Gastrocnemius medialis (tissue), 4 donors: Measurements from ENCODE around the gene CIITA. TPM values are rescaled to one million over a fixed set of nuclear protein-coding genes. Genes with fewer than 3 reads are reported as not detected.

Source experiments
- ATAC-seq, 2 donors: fragments of 150-250 bp; one replicate each; pipeline ENCODE4 v1.9.1; 2016
- DNase-seq, 2 donors: peaks; one replicate each; pipeline ENCODE4 v3.0.0-alpha.2; 2019
- H3K27ac ChIP-seq, 4 donors: fragments of 200-600 bp; sonication (generic); 1 replicate in 1 of 4; 2 replicates in 3 of 4; pipeline ENCODE4 v1.5.1; 2016 to 2018; ENCODE audit warnings: mild to moderate bottlenecking in 2 of 4, moderate library complexity in 1 of 4
- H3K27me3 ChIP-seq, 3 donors: fragments of 200-600 bp; sonication (generic) in 2 of 3; 1 replicate in 1 of 3; 2 replicates in 2 of 3; pipeline versions ENCODE4 v1.5.1 to v1.6.0; 2016 to 2019; ENCODE audit warnings: mild to moderate bottlenecking in 1 of 3, moderate library complexity in 1 of 3
- H3K36me3 ChIP-seq, 2 donors: fragments of 200-600 bp; sonication (generic) in 1 of 2; one replicate each; pipeline ENCODE4 v1.5.1; 2017 to 2018
- H3K4me1 ChIP-seq, 2 donors: fragments of 200-600 bp; sonication (generic) in 1 of 2; one replicate each; pipeline ENCODE4 v1.5.1; 2016 to 2017; ENCODE audit warnings: mild to moderate bottlenecking in 2 of 2
- H3K4me3 ChIP-seq, 4 donors: fragments of 200-600 bp; sonication (generic) in 3 of 4; 1 replicate in 1 of 4; 2 replicates in 3 of 4; pipeline ENCODE4 v1.5.1; 2016 to 2019; ENCODE audit warnings: mild to moderate bottlenecking in 2 of 4
- H3K9me3 ChIP-seq, 3 donors: fragments of 200-600 bp; sonication (generic) in 2 of 3; 1 replicate in 1 of 3; 2 replicates in 2 of 3; pipeline ENCODE4 v1.5.1; 2016 to 2019
- POLR2A ChIP-seq, 2 donors: fragments of 450-650 bp; IDR thresholded peaks; one replicate each; pipeline ENCODE4 v1.6.1; 2017; ENCODE audit warnings: antibody characterized with exemption in 2 of 2, mild to moderate bottlenecking in 2 of 2, moderate library complexity in 2 of 2
- in situ Hi-C, 4 donors: fragments of 200-750 bp; cut with MboI; loops; one replicate each; pipeline versions ENCODE4 v1.15.0 to v1.8.0; 2017; ENCODE audit warnings: low sequenced_read_pairs in 4 of 4
- intact Hi-C: fragments of 100-400 bp; cut with DNase I; formaldehyde crosslinking; loops from one replicate; pipeline ENCODE4 v1.15.1; 2023; ENCODE audit warnings: low total_unique reads
- total RNA-seq, 4 donors: library from RNA; depleted of rRNA; stranded (reverse); fragments of >200 nt; gene quantifications; one replicate each; pipeline versions ENCODE4 v1.1.0 to v1.2.3, GENCODE V29; 2016
- TF ChIP-seq, protein P1 (sequence below), 5 experiments: fragments of 450-650 bp in 3 of 5; fragments of 200-600 bp in 2 of 5; sonication (generic) in 2 of 5; IDR thresholded peaks in 4 of 5; conservative IDR thresholded peaks in 1 of 5; 1 replicate in 4 of 5; 2 replicates in 1 of 5; pipeline ENCODE4 v1.5.1; 2016 to 2019; ENCODE audit warnings: antibody characterized with exemption in 5 of 5, mild to moderate bottlenecking in 3 of 5, moderate library complexity in 3 of 5

Gene CIITA
- total RNA-seq, 4 donors from 2014 or later: 2.3 to 9.1 (median 5.1) TPM

DNA sequence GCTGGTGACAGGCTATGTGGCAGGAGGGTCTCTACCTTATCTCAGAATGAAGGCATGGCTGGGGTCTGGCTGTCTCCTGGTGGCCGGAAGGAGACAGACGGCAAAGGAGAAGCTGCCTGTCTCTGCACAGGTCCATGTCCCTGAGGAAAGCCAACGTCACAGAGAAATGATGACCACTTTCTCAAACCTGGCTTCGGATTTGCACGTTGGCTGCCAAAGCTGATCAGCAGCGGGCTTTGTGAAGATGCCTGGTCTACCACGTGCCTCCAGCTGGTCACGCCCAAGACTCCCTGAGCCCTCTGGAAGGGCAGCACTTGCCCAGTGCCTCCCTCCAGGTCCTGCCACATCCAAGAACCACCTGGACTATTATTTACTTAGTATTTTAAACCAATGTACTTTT, 56.9 kb downstream of the CIITA start:
- DNase-seq: no peak
- Histone ChIP-seq H3K36me3 (peaks cover 0 to 4% of the 10 kb centered on the region in 2 donors), H3K27ac (peak overlapping the region; percentile 91 to 96 (median 94)), H3K9me3 (no peaks in the 10 kb centered on the region), H3K27me3 (no peaks in the 10 kb centered on the region), H3K4me3 (no peak overlapping the region), H3K4me1 (peaks cover 78 to 80% of the 10 kb centered on the region in 2 donors)
- TF ChIP-seq, protein P1, sequence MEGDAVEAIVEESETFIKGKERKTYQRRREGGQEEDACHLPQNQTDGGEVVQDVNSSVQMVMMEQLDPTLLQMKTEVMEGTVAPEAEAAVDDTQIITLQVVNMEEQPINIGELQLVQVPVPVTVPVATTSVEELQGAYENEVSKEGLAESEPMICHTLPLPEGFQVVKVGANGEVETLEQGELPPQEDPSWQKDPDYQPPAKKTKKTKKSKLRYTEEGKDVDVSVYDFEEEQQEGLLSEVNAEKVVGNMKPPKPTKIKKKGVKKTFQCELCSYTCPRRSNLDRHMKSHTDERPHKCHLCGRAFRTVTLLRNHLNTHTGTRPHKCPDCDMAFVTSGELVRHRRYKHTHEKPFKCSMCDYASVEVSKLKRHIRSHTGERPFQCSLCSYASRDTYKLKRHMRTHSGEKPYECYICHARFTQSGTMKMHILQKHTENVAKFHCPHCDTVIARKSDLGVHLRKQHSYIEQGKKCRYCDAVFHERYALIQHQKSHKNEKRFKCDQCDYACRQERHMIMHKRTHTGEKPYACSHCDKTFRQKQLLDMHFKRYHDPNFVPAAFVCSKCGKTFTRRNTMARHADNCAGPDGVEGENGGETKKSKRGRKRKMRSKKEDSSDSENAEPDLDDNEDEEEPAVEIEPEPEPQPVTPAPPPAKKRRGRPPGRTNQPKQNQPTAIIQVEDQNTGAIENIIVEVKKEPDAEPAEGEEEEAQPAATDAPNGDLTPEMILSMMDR (IDR thresholded peaks at IDR 0.05 in 4 of 5, conservative IDR thresholded peaks at IDR 0.05 in 1 of 5): no peak
- no peak for TF ChIP-seq POLR2A (IDR thresholded peaks at IDR 0.05)
- no peak for ATAC-seq
- intact Hi-C loops: no loop called here
- in situ Hi-C loops: no loop called here

- no peaks in the 10 kb centered on the region for H3K27me3 ChIP-seq
- no peak for ATAC-seq
- in situ Hi-C loops: no loop called here
- TF ChIP-seq POLR2A (IDR thresholded peaks at IDR 0.05): no peak
- TF ChIP-seq, protein P1 (IDR thresholded peaks at IDR 0.05 in 4 of 5, conservative IDR thresholded peaks at IDR 0.05 in 1 of 5): no peak
- peak overlapping the region; percentile 91 to 96 (median 94) for H3K27ac ChIP-seq
- no peak for DNase-seq
- intact Hi-C loops: no loop called here
- peaks cover 85% of the 10 kb centered on the region in 2 donors for H3K4me1 ChIP-seq
- H3K4me3 ChIP-seq: no peak overlapping the region
- no peaks in the 10 kb centered on the region for H3K36me3 ChIP-seq
- no peaks in the 10 kb centered on the region for H3K9me3 ChIP-seq
These were observed 57.5 kb downstream of the CIITA start for GRCh38 chr16:10934325-10935107.

DNA sequence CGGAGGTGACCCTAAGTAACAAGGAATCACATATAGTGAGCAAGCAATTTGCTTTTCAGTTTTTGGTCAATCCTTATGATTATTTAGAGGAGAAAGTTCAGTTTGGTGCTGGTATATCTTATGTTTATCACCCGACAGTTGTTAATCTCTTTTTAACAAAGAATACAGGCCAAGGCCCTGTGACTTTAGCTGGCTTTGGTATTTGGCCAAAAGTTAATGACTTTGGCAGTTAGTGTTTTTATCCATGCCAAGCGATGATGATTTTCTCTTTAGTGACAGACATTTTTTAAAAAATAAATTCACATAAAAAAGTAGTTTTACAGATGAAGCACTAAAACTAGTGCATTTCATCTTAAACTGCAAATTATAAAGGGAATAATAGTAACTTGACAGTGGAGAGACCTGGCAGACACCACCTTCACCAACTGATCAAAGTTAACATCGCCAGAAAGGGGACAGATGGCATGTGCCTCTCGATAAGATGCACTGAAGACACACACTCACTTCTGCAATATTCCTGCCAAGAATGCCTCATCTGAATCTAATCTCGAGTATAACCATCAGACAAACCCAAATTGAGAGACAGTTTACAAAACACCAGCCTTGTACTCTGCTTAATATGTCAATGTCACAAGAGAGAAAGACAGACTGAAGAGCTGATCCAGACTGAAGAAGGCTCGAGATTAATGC, 58.4 kb downstream of the CIITA start:
- peak overlapping the region; percentile 91 to 96 (median 94) for H3K27ac ChIP-seq
- no peak for ATAC-seq
- no peaks in the 10 kb centered on the region for H3K9me3 ChIP-seq
- intact Hi-C loops (no loop called here), in situ Hi-C loops (no loop called here)
- no peak for TF ChIP-seq POLR2A (IDR thresholded peaks at IDR 0.05)
- TF ChIP-seq, protein P1 (IDR thresholded peaks at IDR 0.05 in 4 of 5, conservative IDR thresholded peaks at IDR 0.05 in 1 of 5): no peak
- H3K4me3 ChIP-seq: no peak overlapping the region
- no peaks in the 10 kb centered on the region for H3K36me3 ChIP-seq
- no peaks in the 10 kb centered on the region for H3K27me3 ChIP-seq
- no peak for DNase-seq
- peaks cover 86 to 88% of the 10 kb centered on the region in 2 donors for H3K4me1 ChIP-seq

- no peak overlapping the region for H3K4me3 ChIP-seq
- ATAC-seq: no peak
These were observed 59.4 kb downstream of the CIITA start for GRCh38 chr16:10936272-10936984.

More at GRCh38 chr16:10936272-10936984, 59.4 kb downstream of the CIITA start:
- H3K4me1 ChIP-seq: peaks cover 87 to 91% of the 10 kb centered on the region in 2 donors
- no peak for TF ChIP-seq POLR2A (IDR thresholded peaks at IDR 0.05)
- TF ChIP-seq, protein P1 (IDR thresholded peaks at IDR 0.05 in 4 of 5, conservative IDR thresholded peaks at IDR 0.05 in 1 of 5): no peak
- H3K27me3 ChIP-seq: no peaks in the 10 kb centered on the region
- H3K9me3 ChIP-seq: no peaks in the 10 kb centered on the region
- in situ Hi-C loops: no loop called here
- no peaks in the 10 kb centered on the region for H3K36me3 ChIP-seq
- DNase-seq: no peak
- H3K27ac ChIP-seq: peak overlapping the region; percentile 91 to 96 (median 94)
- intact Hi-C loops: no loop called here
